HG03571 (cell line): ENCODE measurements around the gene TOP2B.

Experiments used
- ATAC-seq: cut with Tn5 transposase; IDR thresholded peaks from one replicate; pipeline ENCODE4 v1.9.1; 2021; ENCODE audit not compliant: unreplicated experiment

The TOP2B gene

DNA sequence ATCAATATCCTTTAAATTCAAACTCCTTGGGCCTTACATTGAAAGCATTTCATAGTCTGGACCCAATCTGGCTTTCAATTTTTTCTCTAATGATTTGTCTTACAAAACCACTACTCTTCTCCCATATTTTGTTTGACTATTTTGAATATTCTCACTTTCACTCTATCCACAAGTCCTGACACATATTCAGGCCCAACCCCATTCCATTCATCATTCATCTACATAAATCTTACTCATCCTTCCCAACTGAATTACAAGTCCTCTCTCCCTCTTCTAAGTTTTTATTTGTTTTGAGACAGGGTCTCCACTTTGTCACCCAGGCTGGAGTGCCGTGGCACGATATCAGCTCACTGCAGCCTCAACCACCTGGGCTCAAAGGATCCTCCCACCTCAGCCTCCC lies 43.6 kb downstream of the TOP2B start:
- no peak for ATAC-seq

DNA sequence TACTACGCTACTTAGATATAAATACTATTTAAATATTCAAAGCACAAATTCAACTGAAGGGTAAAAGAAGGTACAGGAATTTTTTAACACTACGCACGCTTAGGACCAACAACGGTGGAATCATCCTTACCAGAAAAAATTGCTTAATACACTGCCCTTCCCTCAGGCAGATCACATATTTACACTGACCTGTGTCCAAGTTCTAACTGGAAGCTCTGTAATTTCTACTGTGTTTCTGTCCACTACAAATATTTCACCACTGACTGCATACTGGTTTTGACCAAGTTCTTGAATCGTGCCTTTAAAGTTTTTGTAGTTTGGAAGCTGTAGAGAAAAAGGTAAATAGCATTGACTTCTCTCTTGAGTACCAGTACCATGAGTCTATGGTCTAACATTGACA lies 44.2 kb downstream of the TOP2B start:
- ATAC-seq = no peak

DNA sequence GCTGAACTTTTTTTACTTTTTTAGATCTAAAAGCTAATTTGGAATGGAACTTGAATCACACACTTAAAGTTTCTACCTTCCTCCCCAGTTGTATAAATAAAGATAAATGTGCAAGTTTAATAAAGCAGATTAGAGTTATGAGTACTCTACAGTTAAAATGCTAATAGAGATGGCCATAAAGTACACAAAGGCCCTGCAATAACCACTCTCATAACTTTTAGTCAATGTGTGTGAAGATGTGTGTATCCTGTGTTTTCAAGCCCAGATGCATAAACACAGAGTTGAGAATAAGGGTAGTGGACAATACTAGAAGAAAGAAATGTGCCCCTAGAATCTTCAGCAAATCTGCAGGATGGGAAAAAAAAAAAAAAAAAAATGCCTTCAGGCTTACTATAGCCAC lies 45.3 kb downstream of the TOP2B start:
- no peak for ATAC-seq

DNA sequence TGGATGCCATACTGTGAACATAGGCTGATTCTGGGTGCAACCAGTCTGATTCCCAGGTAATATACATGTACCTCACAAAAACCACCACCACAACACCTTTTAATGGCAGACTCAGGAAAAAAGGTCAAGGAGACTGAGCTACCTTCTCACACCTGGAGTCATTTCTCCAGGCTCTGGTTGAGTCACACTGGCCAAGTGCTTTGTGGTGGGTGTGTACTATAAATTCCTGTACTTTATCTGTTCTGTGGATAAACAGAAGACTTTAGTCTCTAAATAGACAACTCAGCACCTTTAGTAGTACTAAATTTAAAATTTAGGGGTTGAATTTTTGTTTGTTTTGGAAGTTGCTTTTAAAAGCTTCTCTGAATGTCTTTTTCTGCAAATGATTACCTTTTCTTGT lies 46.7 kb downstream of the TOP2B start:
- no peak for ATAC-seq

DNA sequence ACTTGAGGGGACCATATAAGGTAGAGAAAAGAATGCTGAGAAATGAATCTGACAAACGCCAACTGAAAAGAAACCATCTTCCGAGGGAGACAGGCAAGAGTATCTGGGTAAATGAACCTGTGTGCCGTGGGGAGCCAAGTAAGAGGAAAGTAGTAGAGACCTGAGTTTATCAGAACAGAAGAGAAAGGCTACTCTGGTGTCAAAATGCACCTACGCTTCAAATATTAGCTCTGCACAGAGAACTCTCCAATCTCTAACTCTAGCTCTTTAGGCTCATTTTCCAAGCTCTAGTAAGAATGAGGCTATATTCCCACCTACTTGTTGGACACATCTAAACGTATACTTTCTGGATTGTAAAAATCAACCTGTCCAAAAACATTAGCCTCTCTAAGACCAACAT lies 53.5 kb downstream of the TOP2B start:
- no peak for ATAC-seq

DNA sequence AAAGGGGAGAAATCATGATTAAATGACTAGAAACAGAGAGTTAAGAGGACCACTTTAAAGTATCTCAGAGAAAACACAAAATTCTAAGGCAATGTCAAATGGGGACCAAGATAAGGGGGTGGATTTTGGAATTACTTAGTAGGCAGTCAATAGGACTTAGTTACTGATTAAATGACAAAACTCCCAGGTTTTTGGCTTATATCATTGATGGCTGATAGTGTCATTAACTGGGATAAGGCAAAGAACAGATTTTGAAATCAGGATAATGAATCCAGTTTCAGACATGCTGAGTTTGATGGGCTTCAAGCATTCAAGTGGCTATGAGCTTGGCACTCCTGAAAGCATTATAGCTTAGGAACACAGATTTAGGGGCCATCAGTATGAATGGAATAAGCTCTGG lies 53.9 kb downstream of the TOP2B start:
- no peak for ATAC-seq

DNA sequence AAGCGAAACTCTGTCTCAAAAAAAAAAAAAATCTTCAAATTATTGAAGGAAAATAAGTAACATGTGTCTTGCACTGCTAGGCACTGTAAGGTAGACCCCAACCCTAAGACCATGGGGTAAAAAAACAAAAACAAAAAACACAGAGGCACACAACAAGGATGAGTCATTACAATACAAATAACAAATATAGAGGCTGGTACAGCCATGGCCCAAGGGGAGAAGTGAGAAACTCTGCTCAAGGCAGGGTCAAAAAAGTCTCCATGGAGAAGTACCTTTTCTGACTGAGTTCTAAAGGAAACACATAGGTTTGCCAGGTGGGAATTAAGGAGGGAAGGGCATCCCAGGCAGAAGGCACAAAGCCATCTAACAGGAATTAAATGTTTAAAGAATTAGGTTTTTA lies 54.5 kb downstream of the TOP2B start:
- ATAC-seq = no peak

DNA sequence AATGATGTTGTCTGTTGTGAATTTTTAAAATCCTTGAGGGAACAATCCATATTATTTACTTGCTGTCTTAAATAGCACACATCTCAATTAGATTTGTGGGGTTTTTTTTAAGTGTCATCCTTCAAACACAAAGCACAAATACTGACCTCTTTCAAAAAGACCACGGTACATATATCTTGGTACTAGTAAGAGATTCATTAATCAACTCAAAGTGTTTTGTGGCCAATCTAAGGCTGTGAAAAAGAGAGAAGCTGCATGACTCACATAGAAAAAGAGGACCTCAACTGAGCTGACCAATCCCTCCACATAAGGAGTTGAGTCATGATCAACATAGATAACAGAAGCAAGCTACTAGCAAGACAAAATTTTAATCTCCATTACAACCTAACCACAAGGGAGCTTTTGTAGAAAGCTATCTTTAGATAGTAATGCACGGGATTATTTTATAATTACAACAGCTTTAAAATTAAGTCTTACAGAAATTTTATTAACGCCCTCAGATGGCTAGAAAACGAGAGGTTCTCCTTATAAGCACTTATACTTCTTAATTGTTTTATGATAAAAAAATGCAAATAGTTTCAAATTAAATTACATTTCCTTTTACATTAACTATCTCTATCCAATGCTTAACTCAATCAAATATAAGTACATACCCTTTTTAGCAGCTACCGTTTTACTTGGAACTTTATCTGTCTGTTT lies 60.5 kb downstream of the TOP2B start:
- ATAC-seq = no peak

DNA sequence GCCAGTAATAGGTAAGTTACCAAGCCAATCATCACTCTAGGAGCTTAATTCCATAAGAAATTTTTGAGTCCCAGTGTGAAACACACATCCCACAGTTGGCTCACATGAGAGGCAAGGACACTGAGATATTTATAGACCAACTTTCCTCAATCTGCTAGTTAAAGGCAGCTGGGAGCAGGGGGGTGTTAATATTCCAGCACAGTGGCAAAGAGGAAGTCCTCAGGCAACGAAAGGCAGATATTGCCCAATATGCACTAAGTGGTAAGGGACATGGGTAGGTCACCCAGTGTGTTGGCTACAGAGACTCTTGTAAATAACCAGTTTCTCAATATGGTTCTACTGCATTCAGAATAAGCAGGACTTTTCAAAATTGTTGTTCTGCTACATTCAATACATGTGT lies 61.0 kb downstream of the TOP2B start:
- no peak for ATAC-seq

DNA sequence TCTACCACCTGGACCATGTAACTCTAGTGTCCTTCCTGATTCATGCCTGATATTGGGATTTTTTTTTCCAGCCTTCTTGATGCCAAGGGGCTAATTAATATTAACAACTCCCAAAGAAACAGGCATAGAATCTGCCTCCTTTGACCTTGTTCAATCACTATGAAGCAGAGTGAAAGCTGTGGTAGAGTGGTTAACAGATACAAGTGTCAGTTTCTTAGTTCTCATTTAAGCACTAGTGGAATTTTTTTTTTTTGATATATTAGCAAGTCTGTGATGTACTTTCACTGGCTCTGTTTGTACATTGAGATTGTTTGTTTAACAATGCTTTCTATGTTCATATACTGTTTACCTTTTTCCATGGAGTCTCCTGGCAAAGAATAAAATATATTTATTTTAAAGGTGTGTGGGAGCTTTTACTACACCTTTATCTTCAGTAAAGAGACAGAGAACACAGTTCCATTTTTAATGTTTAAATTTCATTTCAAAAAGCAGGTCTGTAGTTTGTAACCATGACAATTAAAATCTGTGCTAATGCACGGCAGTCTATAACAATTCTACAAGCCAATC lies 67.1 kb downstream of the TOP2B start:
- no peak for ATAC-seq

DNA sequence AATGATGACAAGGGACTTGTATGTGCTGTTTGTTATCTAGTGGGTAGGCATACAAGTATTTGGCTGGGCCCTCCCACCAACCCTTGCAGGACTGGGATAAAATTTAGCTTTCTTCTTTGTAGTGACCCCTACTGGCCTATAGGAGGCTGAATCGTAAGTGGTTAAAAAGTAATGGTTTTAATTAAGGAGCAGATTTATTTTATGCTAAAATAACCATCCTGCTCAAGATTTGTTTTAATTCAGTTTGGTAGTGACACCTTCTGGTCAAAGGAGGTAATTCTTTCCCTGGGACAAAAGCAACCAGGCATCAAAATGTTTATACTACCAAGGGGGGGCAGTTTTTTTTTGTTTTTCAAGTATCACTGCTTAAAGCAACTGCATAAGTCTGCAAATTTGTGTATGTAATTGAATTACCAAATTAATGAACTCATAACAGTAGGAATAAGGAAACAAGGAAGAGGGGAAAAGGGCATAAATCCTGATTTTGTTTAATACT lies 70.7 kb downstream of the TOP2B start:
- peak; percentile 43 for ATAC-seq

DNA sequence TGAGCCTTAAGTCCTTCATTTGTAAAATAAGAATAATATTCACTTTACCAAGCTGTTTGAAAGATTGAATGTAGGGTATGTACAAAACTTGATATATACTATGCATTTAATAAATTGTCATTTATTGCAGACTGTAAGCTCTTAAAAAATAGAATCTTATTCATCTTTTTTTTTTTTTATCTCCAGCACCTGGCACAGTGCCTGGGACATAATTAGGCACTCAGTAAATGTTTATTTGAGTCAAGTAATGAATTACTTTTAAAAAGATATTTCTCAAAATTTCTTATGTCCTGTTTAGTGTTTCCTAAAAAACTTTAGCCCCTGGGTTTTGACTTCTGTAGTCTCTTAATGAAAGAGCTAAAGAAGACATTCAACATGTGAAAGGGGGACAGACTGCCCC lies 71.7 kb downstream of the TOP2B start:
- no peak for ATAC-seq

DNA sequence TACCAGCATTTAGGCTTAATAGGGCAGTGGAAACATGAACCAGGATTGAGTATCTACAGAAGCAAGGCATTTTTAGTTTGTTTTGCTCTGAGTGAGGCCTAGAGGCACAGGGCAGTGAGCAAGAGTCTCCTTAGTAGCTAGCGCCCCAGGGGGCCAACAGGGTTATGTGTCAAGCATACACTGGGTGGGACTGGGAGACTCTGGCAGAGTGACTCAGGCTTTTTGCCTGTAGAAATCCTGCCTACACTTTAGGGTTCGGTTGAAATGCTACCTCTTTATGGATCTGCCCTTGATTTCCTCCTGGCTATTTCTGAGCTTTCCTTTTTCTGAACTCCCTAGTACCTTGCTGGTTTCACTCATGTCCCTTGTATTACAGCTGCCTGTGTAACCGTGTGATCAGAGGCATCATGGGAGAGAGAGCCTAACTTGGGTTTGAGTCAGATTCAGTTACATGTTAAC lies 72.2 kb downstream of the TOP2B start:
- no peak for ATAC-seq

DNA sequence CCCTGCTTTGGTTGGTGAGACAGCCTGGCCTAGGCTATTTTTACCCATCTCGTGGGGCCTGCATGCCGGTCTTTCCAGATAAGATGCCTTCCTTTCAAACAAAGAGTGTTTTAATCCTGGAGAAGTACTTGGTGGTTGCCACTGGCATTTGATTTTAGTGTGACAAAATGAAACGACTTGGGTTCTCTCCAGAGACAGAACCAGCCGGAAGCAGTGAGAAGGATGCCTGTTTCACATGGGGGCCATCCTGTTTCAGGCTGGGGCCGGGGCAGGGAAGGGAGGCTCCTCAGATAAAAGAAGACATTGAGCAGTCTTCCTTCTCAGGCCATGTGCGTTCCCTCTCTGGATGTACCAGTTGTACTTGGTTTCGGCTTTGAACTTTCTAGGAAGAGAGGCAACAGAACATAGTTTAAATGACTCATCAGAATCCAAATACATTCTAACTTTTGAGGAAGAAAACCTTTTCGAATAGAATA lies 74.9 kb downstream of the TOP2B start:
- ATAC-seq = no peak

DNA sequence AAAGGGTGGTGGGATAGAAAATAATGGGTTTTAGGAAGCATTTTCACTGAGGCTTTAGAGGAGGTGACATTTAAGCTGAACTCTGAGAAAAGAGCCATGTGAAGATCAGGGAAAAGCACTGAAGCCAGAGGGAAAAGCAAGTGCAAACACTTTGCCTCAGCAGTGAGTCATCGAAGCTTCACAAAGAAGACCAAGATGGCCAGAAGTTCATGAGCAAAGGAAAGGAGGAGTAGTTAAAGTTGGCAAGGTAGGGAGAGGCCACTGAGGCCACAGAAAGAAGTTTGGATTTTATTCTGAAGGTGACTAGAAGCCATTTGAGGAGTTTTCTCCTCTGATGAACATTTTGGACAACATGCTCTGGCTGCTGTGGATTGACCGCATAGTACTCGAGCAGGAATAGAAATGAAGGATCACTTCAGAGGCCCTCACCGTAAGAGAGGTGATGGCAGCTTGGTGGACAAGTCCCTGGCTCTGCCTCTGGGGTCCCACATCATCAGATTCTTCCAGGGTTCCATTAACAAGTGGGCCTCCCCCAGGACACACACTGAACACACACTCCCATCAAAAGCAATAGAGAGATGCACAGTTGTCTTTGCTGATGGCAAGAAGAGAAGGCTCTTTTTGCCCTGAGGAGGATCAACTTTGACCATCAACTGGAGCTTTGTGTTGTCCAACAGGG lies 75.5 kb downstream of the TOP2B start:
- ATAC-seq = no peak

DNA sequence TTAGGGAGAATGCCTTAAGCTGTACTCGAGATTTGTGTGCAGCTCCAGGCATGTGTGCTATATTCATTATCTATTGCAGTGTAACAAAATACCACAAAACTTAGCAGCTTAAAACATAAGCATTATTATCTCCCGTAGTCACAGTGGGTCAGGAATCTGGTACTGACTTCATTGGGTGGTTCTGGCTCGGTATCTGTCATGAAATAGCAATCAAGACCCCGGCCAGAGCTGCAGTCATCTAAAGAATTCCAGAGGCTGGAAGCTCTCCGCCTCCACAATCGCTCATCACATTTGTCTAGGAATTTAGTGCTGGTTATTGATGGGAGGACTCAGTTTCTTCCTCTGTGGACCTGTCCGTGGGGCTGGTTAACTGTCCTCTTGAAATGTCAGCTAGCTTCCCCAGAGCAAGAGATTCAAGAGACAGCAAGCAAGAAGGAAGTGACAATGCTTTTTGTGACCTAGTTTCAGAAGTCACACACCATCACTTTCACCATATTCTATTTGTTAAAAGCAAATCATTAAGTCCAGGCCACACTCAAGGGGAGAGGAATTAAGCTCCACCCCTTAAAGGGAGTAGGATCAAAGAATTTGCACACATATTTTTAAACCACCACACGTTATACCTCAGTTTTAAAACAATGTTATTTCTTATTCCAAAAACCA lies 76.1 kb downstream of the TOP2B start:
- ATAC-seq = no peak

DNA sequence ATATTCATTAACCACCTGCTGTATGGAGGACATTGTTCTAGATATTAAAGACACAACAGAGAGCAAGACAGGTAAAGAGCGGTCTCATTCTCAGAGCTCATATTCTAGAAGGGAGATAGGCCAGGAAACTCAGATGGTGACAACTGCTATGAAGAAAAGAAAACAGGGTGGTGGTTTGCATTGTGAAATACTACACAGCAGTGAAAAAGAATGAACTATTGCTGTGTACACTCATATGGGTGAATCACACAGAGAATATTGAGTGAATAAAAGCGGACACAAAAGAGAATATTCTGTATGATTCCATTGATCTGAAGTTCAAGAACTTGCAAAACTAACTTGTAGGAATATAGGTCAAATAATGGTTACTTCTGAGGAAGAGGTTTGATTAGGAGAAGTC lies 76.7 kb downstream of the TOP2B start:
- ATAC-seq = no peak

DNA sequence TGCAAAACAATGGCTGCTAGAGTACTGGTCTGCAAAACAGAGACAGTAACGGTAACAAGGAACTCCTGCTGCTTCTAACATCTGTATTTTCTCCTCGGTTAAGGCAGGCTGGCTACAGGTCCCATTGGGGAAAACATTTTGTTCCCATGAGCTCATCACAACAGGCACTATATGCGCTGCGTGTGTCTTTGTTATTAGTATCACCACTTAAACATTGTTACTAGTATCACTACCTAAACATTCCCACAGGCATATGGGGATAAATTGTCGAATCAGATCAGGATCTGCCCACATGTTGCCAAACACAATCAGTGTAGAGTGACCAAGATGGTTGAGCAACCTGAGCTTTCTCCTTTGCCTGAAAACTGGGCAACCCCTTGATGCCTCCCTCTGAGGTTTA lies 77.2 kb downstream of the TOP2B start:
- ATAC-seq = no peak

DNA sequence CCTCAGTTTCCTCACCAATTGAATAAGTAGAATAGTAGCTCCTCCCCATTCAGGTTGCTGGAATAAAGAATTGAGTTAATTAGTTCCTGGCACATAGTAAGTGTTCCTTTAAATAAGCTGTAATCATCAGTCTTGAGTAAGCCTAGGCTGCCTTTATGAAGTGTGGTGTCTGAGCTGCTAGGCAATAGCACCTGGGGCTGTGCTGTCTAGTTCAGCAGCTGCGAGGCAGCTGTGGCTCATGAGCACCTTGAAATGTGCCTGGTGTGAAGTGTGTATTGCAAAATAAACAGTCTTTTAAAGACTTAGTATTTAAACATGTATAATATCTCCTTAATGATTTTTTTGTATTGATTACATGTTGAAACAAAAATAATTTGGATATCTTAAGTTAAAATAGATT lies 77.6 kb downstream of the TOP2B start:
- ATAC-seq = no peak

DNA sequence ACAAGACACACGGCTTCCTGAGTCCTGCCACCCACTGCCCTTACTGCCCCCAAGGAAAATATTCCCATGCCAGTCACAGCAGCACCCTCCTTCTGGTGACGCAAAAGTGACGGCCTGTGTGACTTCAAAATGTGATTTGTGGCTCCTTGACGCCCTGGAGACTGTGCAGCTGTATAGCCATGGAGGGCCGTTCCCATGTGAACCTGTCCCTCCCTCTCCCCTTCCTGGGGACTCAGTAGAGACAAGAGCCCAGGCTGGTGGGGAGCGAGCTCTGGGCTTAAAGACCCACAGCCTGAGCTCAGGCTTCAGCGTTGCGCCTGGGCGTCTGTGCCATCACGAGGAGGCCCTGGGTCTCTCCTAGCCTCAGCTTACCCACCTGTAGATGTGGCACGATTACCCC lies 78.2 kb downstream of the TOP2B start:
- ATAC-seq = no peak

DNA sequence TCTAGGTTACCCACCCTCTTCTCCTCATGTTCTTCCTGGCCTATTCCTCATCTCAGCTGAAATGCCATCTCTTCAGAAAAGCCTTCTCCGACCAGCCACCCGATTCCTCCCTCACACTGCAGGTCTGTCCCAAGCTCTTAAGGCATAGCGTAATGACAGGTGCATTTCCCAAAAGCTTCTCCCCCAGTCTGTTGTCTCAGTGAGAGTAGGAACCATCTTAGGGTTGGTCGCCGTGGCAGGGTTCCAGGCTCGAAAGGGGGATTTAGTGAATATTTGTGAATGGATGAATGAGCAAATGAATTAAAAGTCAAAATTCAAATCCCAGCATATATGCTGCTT lies 78.6 kb downstream of the TOP2B start:
- ATAC-seq = no peak
